DND-41 (cell line): ENCODE data around the gene COL13A1.

Source experiments
- CTCF ChIP-seq: IDR thresholded peaks from 2 replicates; pipeline ENCODE4 v1.5.1; 2012; ENCODE audit warnings: borderline replicate concordance, low read length, moderate library complexity, mild to moderate bottlenecking; ENCODE audit not compliant: poor library complexity, severe bottlenecking; ENCODE audit errors: extremely low read depth
- EZH2 ChIP-seq: IDR thresholded peaks from 3 replicates; pipeline ENCODE4 v1.6.1; 2012; ENCODE audit warnings: borderline replicate concordance, low read depth, mild to moderate bottlenecking, moderate library complexity, low read length, inconsistent platforms; ENCODE audit not compliant: severe bottlenecking

GRCh38 chr10:69815104-69815503 is 13.4 kb downstream of the COL13A1 start:
- TF ChIP-seq CTCF (no peak), EZH2 (no peak)
